ENCODE results near the gene RERE.

RERE gene

DNA sequence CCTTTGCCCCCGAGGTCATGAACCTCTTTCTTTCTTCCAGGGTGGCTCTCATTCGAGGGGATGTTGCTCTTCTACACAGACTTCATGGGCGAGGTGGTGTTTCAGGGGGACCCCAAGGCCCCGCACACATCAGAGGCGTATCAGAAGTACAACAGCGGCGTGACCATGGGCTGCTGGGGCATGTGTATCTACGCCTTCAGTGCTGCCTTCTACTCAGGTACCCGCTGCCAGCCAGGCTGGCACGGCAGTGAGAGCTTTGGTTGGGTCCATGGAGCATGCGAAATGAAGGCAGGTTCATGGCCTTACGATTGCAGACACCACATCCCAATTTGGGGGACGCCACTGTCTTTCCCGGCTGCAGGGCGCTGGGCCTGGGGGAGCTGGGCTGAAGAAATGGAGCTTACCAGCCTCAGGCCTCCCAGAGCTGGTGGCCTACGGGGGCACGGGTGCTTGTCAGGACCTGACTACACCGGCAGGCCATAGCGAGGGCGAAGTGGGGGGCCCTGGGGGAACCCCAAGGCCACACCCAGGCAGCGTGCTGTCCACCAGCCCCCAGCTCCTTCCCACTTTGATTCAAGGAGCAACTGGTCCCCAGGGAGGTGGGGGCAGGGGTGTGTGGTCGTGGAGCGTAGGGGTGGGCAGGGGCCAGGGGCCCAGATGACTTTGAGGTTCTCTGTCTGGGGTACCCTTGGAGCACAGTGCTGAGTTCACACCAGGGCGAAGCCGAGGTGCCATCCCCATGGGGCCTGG is 479.5 kb downstream of the RERE start:
- DNase-seq: no peak

- no peak for DNase-seq
Measured at GRCh38 chr1:8335246-8335645, 482.2 kb downstream of the RERE start.

GRCh38 chr1:8334106-8334851 is 483.2 kb downstream of the RERE start:
- DNase-seq: no peak

- no peak for DNase-seq
Measured at GRCh38 chr1:8333246-8333987, 484.0 kb downstream of the RERE start.

DNA sequence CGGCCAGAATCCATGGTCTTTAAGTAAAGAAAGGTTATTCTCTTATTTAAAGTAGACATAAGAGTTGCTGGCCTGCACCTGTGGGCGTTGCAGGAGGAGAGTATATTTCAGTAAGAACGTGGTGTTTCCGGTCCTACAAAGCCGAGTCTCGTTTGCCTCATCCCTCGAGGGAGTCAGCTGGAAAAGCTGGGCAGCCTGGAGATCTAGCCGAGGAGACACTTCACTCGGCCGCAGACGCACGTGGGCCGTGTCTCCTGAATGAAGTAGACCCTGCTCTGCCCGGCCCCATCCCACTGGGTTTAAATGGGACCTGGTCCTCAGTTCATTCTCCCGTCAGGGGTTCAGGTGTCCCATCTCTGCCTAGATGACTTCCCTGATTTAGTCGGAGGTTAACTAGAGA is 484.6 kb downstream of the RERE start:
- no peak for DNase-seq

DNA sequence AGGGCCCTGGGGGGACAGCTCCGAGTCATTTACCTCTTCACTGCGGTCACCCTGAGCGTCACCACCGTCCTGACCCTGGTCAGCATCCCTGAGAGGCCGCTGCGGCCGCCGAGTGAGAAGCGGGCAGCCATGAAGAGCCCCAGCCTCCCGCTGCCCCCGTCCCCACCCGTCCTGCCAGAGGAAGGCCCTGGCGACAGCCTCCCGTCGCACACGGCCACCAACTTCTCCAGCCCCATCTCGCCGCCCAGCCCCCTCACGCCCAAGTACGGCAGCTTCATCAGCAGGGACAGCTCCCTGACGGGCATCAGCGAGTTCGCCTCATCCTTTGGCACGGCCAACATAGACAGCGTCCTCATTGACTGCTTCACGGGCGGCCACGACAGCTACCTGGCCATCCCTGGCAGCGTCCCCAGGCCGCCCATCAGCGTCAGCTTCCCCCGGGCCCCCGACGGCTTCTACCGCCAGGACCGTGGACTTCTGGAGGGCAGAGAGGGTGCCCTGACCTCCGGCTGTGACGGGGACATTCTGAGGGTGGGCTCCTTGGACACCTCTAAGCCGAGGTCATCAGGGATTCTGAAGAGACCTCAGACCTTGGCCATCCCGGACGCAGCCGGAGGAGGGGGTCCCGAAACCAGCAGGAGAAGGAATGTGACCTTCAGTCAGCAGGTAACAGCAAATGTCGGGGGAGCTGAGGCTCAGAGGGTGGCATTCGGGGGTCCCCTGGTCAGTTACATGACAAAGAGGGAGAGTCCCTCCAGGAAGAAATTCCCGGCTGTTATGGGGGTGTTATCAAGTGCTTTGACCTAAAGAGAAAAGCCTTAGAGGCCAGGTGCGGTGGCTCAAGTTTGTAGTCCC is 486.9 kb downstream of the RERE start:
- DNase-seq: no peak

GRCh38 chr1:8329858-8330257 is 487.6 kb downstream of the RERE start:
- no peak for DNase-seq

- DNase-seq: no peak
Measured at GRCh38 chr1:8329439-8329838, 488.0 kb downstream of the RERE start.

DNA sequence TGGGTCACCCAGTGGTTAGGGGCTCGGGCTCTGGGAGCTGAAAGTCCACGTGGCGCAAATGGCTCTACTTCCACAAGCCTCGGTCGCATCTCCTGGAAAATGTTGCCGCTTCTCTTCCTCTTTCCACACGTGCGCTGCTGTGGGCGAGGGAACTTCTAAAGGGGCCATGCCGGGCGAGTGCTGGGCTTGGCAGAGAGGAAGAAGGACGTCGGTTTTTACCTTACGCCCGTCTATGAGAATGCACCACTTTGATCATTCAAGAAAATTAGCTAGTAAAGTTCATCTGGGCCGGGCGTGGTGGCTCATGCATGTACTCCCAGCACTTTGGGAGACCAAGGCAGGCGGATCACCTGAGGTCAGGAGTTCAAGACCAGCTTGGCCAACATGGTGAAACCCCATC is 489.2 kb downstream of the RERE start:
- DNase-seq: no peak

GRCh38 chr1:8326265-8326664 is 491.2 kb downstream of the RERE start:
- no peak for DNase-seq

GRCh38 chr1:8325771-8326170 is 491.7 kb downstream of the RERE start:
- no peak for DNase-seq

DNA sequence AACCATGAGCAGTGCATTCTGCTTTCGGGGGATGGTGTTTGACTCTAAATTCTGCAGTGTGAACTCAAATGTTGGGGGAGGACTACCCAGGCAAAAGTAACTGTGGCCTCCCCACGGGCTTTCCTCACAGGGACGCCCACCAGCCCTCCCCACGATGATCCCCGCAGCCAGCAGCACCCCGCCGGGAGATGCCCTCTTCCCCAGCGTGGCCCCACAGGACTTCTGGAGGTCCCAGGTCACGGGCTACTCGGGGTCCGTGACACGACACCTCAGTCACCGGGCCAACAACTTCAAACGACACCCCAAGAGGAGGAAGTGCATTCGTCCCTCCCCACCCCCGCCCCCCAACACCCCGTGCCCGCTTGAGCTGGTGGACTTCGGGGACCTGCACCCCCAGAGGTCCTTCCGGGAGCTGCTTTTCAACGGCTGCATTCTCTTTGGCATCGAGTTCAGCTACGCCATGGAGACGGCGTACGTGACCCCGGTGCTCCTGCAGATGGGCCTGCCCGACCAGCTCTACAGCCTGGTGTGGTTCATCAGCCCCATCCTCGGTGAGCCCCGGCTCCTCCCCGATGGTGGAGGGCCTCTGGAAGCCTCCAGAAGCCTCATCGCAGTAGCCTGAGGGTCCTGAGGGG is 493.1 kb downstream of the RERE start:
- DNase-seq: no peak

GRCh38 chr1:8323706-8324105 is 493.7 kb downstream of the RERE start:
- DNase-seq: no peak

DNA sequence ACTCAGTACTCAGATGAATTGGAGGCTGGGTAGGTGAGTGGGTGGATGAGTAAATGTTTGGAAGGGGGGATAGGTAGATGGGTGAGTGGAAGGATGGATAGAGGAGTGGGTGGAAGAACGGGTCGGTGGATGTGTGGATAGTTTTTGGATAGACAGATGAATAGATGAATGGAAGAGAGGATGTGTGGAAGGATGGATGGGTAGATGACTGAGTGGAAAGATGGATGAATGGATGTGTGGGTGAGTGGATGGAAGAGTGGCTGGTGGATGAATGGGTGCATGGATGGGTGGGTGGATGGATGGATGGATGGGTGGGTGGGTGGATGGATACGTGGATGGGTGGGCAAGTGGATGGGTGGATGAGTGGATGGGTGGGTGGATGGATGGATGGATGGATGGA is 495.8 kb downstream of the RERE start:
- DNase-seq: no peak

GRCh38 chr1:8318436-8318835 is 499.0 kb downstream of the RERE start:
- DNase-seq: peak; percentile 39

GRCh38 chr1:8317647-8318381 is 499.6 kb downstream of the RERE start, which contains the start of gene SLC45A1:
TSS of gene SLC45A1 (plus strand) at chr1:8318114. CDS start at chr1:8324330, 6,216 bp downstream.
- peak; percentile 62 for DNase-seq

- no peak for DNase-seq
Measured at GRCh38 chr1:8315573-8316475, 501.6 kb downstream of the RERE start.

- DNase-seq: peak; percentile 75
Measured at GRCh38 chr1:8314346-8315280, 502.8 kb downstream of the RERE start.

GRCh38 chr1:8313231-8313630 is 504.2 kb downstream of the RERE start:
- DNase-seq: no peak
